Cardiac fibroblast (primary cell): ENCODE data around the gene BEND6.
A peak's percentile ranks its signal among the peaks of the same experiment; 100 is the strongest.
"Not testable (repeated sequence)": the region's sequence is repeated elsewhere in the genome, so short reads cannot be mapped to it uniquely, and the experiment has no call there.

Experiments
- DNase-seq, 2 donors: peaks; one replicate each; pipeline versions ENCODE4 v3.0.0 to v3.0.0-alpha.2; 2010; ENCODE audit warnings: low read depth in 2 of 2
- H3K4me3 ChIP-seq, 2 donors: replicated peaks in 1 of 2; 1 replicate in 1 of 2; 2 replicates in 1 of 2; pipeline ENCODE4 v1.5.1; 2011; ENCODE audit warnings: low read depth in 2 of 2, low read length in 2 of 2, mild to moderate bottlenecking in 2 of 2, moderate library complexity in 1 of 2
- CTCF ChIP-seq: IDR thresholded peaks from one replicate; pipeline ENCODE4 v1.5.1; 2011; ENCODE audit warnings: low read depth, mild to moderate bottlenecking, low read length, inconsistent platforms

BEND6 gene

GRCh38 chr6:57004292-57004691 lies 49.4 kb downstream of the BEND6 start:
- no peak for DNase-seq
- no peak for TF ChIP-seq CTCF

GRCh38 chr6:57006101-57006500 lies 51.2 kb downstream of the BEND6 start:
- TF ChIP-seq CTCF = no peak
- DNase-seq = no peak
- no peak overlapping the region for H3K4me3 ChIP-seq

More at GRCh38 chr6:57004292-57004691, 49.4 kb downstream of the BEND6 start:
- no peak overlapping the region for H3K4me3 ChIP-seq

- H3K4me3 ChIP-seq, DNase-seq: not testable (repeated sequence)
These were observed 53.2 kb downstream of the BEND6 start for GRCh38 chr6:57008069-57008468.

- DNase-seq = peak; percentile 64 to 74
- TF ChIP-seq CTCF = no peak
- H3K4me3 ChIP-seq = no peak overlapping the region
These were observed 58.6 kb downstream of the BEND6 start for GRCh38 chr6:57013521-57013926.

GRCh38 chr6:57017069-57017468 lies 62.2 kb downstream of the BEND6 start:
- no peak for TF ChIP-seq CTCF
- peak in 1 of 2 donors; percentile 32 for DNase-seq
- no peak overlapping the region for H3K4me3 ChIP-seq

- no peak for DNase-seq
- no peak for TF ChIP-seq CTCF
- H3K4me3 ChIP-seq = no peak overlapping the region
These were observed 62.9 kb downstream of the BEND6 start for GRCh38 chr6:57017841-57018240.

GRCh38 chr6:57019434-57019833 lies 64.5 kb downstream of the BEND6 start:
- no peak overlapping the region for H3K4me3 ChIP-seq
- no peak for TF ChIP-seq CTCF
- no peak for DNase-seq
